Endodermal cell (in vitro differentiated cells): Measurements from ENCODE around the gene GLUL. TPM values are rescaled to one million over a fixed set of nuclear protein-coding genes. Genes with fewer than 3 reads are reported as not detected.
A peak's percentile ranks its signal among the peaks of the same experiment; 100 is the strongest.
"Not testable (repeated sequence)": the region's sequence is repeated elsewhere in the genome, so short reads cannot be mapped to it uniquely, and the experiment has no call there.

Experiments used
- DNase-seq: peaks from one replicate; pipeline ENCODE4 v3.0.0-alpha.2; 2017
- H3K27ac ChIP-seq: 2 replicates; pipeline ENCODE4 v1.5.1; 2013; ENCODE audit warnings: mild to moderate bottlenecking, low read depth, low read length, moderate library complexity
- H3K27me3 ChIP-seq: 2 replicates; pipeline ENCODE4 v1.6.1; 2013; ENCODE audit warnings: mild to moderate bottlenecking, low read length, moderate library complexity; ENCODE audit not compliant: insufficient read depth, control insufficient read depth, poor library complexity, severe bottlenecking
- H3K36me3 ChIP-seq: 2 replicates; pipeline ENCODE4 v1.7.0; 2013; ENCODE audit warnings: mild to moderate bottlenecking, low read length, moderate library complexity; ENCODE audit not compliant: control insufficient read depth, insufficient read depth
- H3K4me1 ChIP-seq: one replicate; pipeline ENCODE4 v1.7.0; 2013; ENCODE audit warnings: low read length; ENCODE audit not compliant: control insufficient read depth, insufficient read depth
- H3K4me3 ChIP-seq: 2 replicates; pipeline ENCODE4 v1.5.1; 2013; ENCODE audit warnings: mild to moderate bottlenecking, low read length, moderate library complexity
- H3K9ac ChIP-seq: 2 replicates; pipeline ENCODE4 v1.6.1; 2013; ENCODE audit warnings: mild to moderate bottlenecking, low read length, moderate library complexity; ENCODE audit not compliant: poor library complexity, severe bottlenecking; ENCODE audit errors: extremely low read depth
- H3K9me3 ChIP-seq: 2 replicates; pipeline ENCODE4 v1.6.1; 2013; ENCODE audit warnings: mild to moderate bottlenecking, low read length, moderate library complexity; ENCODE audit not compliant: control insufficient read depth
- H3K27ac Mint-ChIP-seq: 2 replicates; pipeline ENCODE4 v1.8.0; 2020; ENCODE audit warnings: mixed read lengths
- H3K27me3 Mint-ChIP-seq: 2 replicates; pipeline ENCODE4 v1.8.0; 2021; ENCODE audit warnings: mild to moderate bottlenecking, mixed read lengths; ENCODE audit not compliant: insufficient read depth
- H3K36me3 Mint-ChIP-seq: 2 replicates; pipeline ENCODE4 v1.8.0; 2020; ENCODE audit warnings: low read depth, mixed read lengths
- H3K4me1 Mint-ChIP-seq: 2 replicates; pipeline ENCODE4 v1.8.0; 2020; ENCODE audit warnings: mixed read lengths
- H3K4me3 Mint-ChIP-seq: 2 replicates; pipeline ENCODE4 v1.8.0; 2020; ENCODE audit warnings: mild to moderate bottlenecking, moderate library complexity, mixed read lengths
- H3K9me3 Mint-ChIP-seq: 2 replicates; pipeline ENCODE4 v1.8.0; 2020; ENCODE audit warnings: mild to moderate bottlenecking, mixed read lengths
- WGBS, 2 experiments: methylation state at CpG; one replicate each; pipeline versions ENCODE4 v1.1.5 to v1.1.7; 2013; ENCODE audit warnings: missing lambda C conversion rate in 2 of 2, mixed read lengths in 1 of 2; ENCODE audit not compliant: insufficient coverage in 1 of 2, insufficient read length in 1 of 2; 5-methylcytosine and 5-hydroxymethylcytosine counted together
- total RNA-seq, 2 donors: library from RNA; stranded (reverse); fragmentation: NEBNext Ultra II Directional in 1 of 2; extraction: Animal tissue kit (Norgen Biotek cat#: 25700) in 1 of 2; gene quantifications; 2 replicates in 1 of 2; 3 replicates in 1 of 2; pipeline ENCODE4 v1.2.1, GENCODE V29; 2021
- TF ChIP-seq, protein P1 (sequence below): fragments of 200-600 bp; sonication (generic); conservative IDR thresholded peaks from 2 replicates; pipeline ENCODE4 v1.5.0; 2021; ENCODE audit warnings: antibody characterized with exemption, mild to moderate bottlenecking

The GLUL gene
- total RNA-seq, 2 donors from 2014 or later = 529 to 553 TPM

DNA sequence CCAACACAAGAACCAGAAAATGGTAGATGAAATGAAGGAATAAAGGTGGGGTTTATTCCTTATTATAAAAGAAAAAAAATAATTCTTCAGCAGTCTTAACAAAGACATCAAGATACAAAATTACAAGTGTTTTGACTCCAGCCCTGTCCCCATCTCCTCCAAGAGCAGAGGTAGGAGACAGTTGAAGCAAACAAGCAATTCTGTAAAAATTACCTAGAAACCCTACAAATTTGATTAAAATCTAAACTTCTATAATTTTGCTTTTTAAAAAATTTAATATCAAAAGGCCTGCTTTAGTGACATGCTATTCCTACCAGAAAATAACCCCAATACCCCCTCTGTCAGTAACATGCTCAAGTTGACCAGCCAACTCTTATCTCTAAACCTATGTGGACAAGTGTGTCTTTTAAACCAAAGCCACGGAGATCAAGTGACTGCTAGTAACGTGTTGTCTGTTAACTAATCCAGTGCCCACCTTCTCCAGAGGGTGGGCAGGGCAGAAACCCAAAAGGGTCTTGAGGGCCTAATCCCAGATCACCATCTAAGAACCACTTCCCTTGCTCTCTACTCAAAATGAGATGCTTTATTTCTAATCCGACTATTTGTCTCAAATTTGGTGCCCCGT lies 8.4 kb downstream of the GLUL start:
- Histone ChIP-seq H3K4me3 (no peak overlapping the region), H3K36me3 (peaks cover 67% of the 10 kb centered on the region), H3K27me3 (no peaks in the 10 kb centered on the region), H3K4me1 (peaks cover 14% of the 10 kb centered on the region), H3K9ac (no peak overlapping the region), H3K9me3 (no peaks in the 10 kb centered on the region), H3K27ac (no peak overlapping the region)
- DNase-seq = no peak
- peaks cover 62% of the 10 kb centered on the region for H3K36me3 Mint-ChIP-seq
- TF ChIP-seq, protein P1, sequence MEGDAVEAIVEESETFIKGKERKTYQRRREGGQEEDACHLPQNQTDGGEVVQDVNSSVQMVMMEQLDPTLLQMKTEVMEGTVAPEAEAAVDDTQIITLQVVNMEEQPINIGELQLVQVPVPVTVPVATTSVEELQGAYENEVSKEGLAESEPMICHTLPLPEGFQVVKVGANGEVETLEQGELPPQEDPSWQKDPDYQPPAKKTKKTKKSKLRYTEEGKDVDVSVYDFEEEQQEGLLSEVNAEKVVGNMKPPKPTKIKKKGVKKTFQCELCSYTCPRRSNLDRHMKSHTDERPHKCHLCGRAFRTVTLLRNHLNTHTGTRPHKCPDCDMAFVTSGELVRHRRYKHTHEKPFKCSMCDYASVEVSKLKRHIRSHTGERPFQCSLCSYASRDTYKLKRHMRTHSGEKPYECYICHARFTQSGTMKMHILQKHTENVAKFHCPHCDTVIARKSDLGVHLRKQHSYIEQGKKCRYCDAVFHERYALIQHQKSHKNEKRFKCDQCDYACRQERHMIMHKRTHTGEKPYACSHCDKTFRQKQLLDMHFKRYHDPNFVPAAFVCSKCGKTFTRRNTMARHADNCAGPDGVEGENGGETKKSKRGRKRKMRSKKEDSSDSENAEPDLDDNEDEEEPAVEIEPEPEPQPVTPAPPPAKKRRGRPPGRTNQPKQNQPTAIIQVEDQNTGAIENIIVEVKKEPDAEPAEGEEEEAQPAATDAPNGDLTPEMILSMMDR = no peak
- peaks cover 59% of the 10 kb centered on the region for H3K4me1 Mint-ChIP-seq
- no peaks in the 10 kb centered on the region for H3K9me3 Mint-ChIP-seq
- H3K27ac Mint-ChIP-seq = no peak overlapping the region
- H3K4me3 Mint-ChIP-seq = no peak overlapping the region
- H3K27me3 Mint-ChIP-seq = no peaks in the 10 kb centered on the region
- WGBS, 2 experiments = 93 to 100% methylated on average over 2 to 4 of the region's 4 CpGs

DNA sequence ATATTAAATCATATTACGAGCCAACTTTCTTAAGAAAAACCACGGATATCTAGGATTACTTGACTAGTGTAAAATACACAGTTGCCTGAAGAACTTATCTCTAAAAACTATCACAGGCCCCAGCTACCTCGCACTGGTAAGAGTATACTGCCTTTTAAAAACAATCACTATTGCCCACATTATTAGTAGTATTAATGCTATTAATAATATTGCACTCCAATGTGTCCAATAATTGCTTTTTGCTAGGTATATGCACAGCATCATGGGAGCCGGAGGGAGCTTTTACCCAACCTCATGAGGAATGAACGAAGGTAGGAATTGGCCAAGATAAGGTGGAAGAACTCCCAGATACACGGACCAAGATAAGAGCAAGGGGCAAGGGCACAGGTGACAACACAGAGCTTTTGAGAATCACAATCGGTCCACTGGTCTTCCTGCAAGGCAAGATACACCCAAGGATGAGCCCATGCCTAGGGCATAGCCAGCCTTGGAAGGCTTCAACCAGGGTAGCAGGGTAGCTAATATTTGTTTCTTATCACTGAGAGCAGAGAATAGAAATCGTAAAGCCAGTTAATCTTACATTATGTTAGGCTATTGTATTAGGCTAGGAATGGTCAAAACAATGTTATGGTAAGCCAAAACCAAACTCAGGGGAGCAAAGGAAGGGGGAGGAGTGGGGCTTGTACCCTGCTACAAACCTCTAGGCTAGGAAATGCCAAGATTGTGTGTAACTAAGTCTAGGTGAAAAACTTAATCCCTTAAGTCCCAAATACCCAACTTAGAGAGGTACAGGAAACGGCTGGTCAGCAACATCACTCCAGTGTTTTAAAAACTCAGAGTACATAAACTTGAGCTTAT lies 9.4 kb downstream of the GLUL start:
- TF ChIP-seq, protein P1 = no peak
- H3K27me3 Mint-ChIP-seq = no peaks in the 10 kb centered on the region
- Histone ChIP-seq H3K27me3 (no peaks in the 10 kb centered on the region), H3K36me3 (peaks cover 58% of the 10 kb centered on the region), H3K4me3 (peak overlapping the region; percentile 8), H3K9me3 (no peaks in the 10 kb centered on the region), H3K27ac (no peak overlapping the region), H3K9ac (no peak overlapping the region), H3K4me1 (peaks cover 12% of the 10 kb centered on the region)
- H3K36me3 Mint-ChIP-seq = peaks cover 52% of the 10 kb centered on the region
- H3K27ac Mint-ChIP-seq = peak overlapping the region; percentile 6
- H3K4me3 Mint-ChIP-seq = no peak overlapping the region
- H3K9me3 Mint-ChIP-seq = no peaks in the 10 kb centered on the region
- peaks cover 50% of the 10 kb centered on the region for H3K4me1 Mint-ChIP-seq
- DNase-seq = peak; percentile 61
- WGBS, 2 experiments = 86 to 96% methylated on average over 5 to 9 of the region's 9 CpGs

DNA sequence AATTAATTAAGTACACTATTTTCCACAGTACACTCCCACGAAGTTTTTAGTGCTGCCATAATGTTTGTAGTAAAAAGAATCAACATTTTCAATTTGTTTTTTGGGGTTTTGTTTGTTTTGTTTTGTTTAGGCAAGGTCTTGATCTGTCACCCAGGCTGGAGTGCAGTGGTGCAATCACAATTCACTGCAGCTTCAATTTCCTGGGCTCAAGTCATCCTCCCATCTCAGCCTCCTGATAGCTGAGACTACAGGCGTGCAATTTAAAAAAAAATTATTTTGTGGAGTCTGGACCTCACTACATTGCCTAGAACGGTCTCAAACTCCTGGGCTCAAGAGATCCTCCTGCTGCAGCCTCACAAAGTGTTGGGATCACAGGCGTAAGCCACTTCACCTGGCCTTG lies 11.4 kb downstream of the GLUL start:
- Mint-ChIP-seq H3K4me3 (no peak overlapping the region), H3K36me3 (peaks cover 32% of the 10 kb centered on the region), H3K27me3 (no peaks in the 10 kb centered on the region), H3K27ac (no peak overlapping the region), H3K4me1 (peaks cover 34% of the 10 kb centered on the region), H3K9me3 (no peaks in the 10 kb centered on the region)
- 87 to 96% methylated on average over 3 to 4 of the region's 4 CpGs for WGBS, 2 experiments
- no peak overlapping the region for H3K27ac ChIP-seq
- peaks cover 38% of the 10 kb centered on the region for H3K36me3 ChIP-seq
- no peaks in the 10 kb centered on the region for H3K9me3 ChIP-seq
- TF ChIP-seq, protein P1 = no peak
- H3K27me3 ChIP-seq = no peaks in the 10 kb centered on the region
- H3K4me1 ChIP-seq = peaks cover 12% of the 10 kb centered on the region
- no peak overlapping the region for H3K9ac ChIP-seq
- no peak overlapping the region for H3K4me3 ChIP-seq
- no peak for DNase-seq

DNA sequence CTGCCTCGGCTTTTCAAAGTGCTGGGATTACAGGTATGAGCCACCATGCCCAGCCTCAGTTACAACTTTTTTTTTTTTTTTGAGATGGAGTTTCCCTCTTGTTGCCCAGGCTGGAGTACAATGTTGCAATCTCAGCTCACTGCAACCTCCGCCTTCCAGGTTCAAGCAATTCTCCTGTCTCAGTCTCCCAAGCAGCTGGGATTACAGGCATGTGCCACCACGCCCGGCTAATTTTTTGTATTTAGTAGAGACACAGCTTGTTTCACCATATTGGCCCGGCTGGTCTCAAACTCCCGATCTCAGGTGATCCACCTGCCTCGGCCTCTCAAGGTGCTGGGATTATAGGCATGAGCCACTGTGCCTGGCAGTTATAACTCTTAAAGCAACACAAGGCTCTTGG lies 11.8 kb downstream of the GLUL start:
- H3K27ac ChIP-seq, H3K27ac Mint-ChIP-seq, H3K27me3 ChIP-seq, H3K4me3 ChIP-seq, H3K27me3 Mint-ChIP-seq, H3K9me3 ChIP-seq, H3K4me3 Mint-ChIP-seq, H3K9me3 Mint-ChIP-seq, H3K9ac ChIP-seq: not testable (repeated sequence)
- 95 to 100% methylated on average over 1 to 7 of the region's 7 CpGs for WGBS, 2 experiments
- Mint-ChIP-seq H3K36me3 (peaks cover 29% of the 10 kb centered on the region), H3K4me1 (peaks cover 32% of the 10 kb centered on the region)
- DNase-seq = peak; percentile 20
- peaks cover 34% of the 10 kb centered on the region for H3K36me3 ChIP-seq
- H3K4me1 ChIP-seq = peaks cover 12% of the 10 kb centered on the region
